A204.1 (cell line): ENCODE data around the gene ATP9A.
"Not testable (repeated sequence)": the region's sequence is repeated elsewhere in the genome, so short reads cannot be mapped to it uniquely, and the experiment has no call there.

Experiments used
- FAIRE-seq: peaks from 2 replicates; lab custom pipeline; 2012; peaks lifted over from hg19 to GRCh38; lab: Jason Lieb, UNC

ATP9A gene

GRCh38 chr20:51691703-51692102, 76.5 kb downstream of the ATP9A start:
- no peak for FAIRE-seq

- no peak for FAIRE-seq
Observed at GRCh38 chr20:51688600-51689244, 79.5 kb downstream of the ATP9A start.

DNA sequence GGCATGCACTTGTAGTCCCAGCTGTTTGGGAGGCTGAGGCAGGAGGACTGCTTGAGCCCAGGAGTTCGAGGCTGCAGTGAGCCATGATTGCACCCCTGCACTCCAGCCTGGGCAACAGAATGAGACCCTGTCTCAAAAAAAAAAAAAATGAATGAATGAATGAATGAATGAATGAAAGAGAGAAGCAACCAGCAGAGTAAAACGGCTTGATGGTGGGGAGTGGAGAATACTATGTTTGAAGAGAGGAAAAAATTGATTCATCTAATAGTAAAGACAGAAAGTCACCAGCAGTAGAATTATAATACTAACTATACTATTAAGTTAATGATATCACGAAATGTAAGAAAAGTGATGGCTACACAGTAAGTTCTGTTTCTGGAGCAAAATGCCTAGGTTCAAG, 80.6 kb downstream of the ATP9A start:
- FAIRE-seq = no peak

DNA sequence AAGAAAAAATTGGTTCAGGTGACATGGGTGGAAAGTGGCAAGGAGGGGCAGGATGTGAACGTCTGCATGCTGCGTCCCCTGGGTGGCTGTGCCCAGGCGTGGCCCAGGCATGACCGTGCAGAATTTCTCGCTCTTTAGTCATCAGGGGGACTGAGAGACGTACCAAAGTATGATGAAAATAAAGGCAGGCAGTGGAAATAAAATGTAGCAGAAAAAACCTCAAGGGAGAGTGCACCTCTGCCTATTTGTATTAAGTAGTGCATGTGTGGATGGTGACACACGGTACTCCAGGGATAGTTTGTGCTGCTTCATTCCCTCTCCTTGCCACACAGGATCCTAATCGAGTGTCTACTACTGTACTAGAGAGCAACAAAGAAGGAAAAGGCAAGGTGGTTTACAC, 81.1 kb downstream of the ATP9A start:
- no peak for FAIRE-seq

DNA sequence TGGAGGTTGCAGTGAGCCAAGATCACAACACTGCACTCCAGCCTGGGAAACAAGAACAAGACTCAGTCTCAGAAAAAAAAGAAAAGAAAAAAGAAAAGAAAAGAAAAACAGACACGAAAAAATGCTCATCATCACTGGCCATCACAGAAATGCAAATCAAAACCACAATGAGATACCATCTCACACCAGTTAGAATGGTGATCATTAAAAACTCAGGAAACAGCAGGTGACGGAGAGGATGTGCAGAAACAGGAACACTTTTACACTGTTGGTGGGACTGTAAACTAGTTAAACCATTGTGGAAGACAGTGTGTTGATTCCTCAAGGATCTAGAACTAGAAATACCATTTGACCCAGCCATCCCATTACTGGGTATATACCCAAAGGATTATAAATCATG, 82.7 kb downstream of the ATP9A start:
- not testable (repeated sequence) for FAIRE-seq

- FAIRE-seq = no peak
Observed at GRCh38 chr20:51680067-51680749, 88.0 kb downstream of the ATP9A start.

DNA sequence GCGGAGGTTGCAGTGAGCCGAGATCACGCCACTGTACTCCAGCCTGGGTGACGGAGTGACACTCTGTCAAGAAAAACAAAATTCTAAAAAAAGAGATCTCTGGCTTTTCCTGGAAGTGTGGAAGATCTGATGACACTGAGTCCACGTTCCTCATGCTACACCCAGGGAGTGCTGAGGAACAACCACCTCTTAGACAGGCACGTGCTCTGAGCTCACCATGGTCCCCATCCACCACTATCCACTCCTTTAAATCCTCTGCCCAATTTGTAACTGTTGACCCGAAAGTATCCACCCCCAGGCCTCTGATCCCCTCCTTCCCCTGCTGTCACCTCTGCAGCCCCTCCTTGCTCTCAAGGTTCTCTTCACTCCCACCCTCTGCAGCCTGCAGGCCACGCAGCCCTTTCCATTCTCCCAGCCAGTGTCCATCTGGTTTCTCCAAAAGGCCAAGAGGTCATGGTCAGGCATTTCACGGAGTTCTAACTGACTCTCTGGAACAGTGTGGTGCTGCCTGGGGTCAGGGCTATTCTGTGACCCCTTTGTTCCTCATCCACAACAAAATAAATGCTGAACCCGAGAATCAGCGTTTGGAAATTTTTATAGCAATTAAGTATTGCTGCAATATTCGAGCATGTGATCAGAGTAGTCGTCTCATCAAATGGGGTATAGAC, 88.8 kb downstream of the ATP9A start:
- no peak for FAIRE-seq

DNA sequence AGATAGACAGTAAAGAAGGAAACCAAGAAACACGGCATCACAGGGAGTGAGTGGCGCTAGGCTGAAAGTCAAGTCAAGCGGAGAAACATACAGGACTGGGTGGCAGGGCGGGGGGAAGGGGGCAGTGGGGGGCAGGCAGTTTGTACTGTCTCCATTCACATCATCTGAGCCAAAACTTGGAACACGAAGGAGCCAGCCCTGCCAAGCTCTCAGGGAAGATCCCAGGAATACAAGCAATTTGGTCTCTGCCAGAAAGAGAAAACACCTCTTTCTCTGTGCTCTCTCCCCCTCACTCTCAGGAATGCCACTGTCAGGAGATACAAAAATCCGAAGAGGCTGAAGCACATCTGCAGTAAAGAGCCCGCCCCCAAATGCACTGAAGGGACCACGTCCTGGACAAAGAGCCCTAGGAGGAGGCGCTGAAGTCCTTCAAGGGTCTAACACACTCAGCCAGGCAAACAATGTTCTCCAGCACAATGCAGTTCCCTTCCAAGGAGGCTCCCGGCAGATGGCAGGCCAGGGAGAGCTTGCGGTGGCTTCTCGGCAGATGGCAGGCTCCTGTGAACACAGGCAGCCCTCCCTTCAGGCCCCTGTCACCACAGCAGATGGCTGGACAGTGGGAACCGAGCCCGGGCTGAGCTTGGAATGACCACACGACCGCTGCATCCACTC, 90.0 kb downstream of the ATP9A start:
- no peak for FAIRE-seq

- no peak for FAIRE-seq
Observed at GRCh38 chr20:51668947-51669346, 99.2 kb downstream of the ATP9A start.

GRCh38 chr20:51668515-51668914, 99.7 kb downstream of the ATP9A start:
- no peak for FAIRE-seq

GRCh38 chr20:51667491-51667890, 100.7 kb downstream of the ATP9A start:
- FAIRE-seq = no peak

- no peak for FAIRE-seq
Observed at GRCh38 chr20:51667002-51667408, 101.2 kb downstream of the ATP9A start.

DNA sequence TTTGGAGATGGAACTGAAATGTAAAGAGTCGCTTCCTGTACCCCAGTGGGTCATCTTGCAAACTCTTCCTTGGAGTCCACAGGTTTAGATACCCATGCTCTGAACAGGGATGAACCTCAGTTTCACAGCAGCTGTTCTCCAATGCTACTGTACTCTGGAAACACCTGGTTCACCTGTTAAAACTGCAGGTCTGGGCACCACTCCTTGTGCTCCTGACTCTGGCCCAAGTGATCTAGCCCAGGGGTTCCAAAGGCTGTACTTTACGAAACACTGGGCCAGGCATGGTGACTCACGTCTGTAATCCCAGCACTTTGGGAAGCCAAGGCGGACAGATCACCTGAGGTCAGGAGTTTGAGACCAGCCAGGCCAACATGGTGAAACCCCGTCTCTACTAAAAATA, 102.1 kb downstream of the ATP9A start:
- no peak for FAIRE-seq

DNA sequence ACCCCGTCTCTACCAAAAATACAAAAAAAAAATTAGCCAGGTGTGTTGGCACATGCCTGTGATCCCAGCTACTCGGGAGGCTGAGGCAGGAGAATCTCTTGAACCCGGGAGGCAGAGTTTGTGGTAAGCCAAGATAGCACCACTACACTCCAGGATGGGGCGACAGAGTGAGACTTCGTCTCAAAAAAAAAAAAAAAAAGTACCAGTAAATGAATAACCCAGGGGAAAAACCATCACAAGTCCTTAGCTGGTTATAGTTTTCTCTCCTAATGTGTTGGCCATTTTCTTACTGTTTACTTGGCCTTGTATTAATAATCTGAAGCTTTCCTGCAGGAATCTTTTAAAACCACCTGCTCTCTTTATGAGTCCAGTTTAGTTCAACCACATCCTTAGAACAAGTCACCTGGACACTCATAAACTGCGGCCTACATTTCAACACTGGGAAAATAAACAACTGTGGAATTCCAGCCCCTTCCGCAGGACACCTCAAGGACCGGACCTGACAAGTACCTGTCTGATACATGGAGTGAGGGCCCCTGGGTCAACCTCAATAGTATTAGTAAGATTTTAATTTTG, 102.6 kb downstream of the ATP9A start:
- FAIRE-seq = no peak

GRCh38 chr20:51661609-51662178, 106.5 kb downstream of the ATP9A start:
- FAIRE-seq = no peak

- no peak for FAIRE-seq
Observed at GRCh38 chr20:51660672-51661608, 107.2 kb downstream of the ATP9A start.

- no peak for FAIRE-seq
Observed at GRCh38 chr20:51659491-51660050, 108.6 kb downstream of the ATP9A start.

- no peak for FAIRE-seq
Observed at GRCh38 chr20:51656726-51657260, 111.4 kb downstream of the ATP9A start.

DNA sequence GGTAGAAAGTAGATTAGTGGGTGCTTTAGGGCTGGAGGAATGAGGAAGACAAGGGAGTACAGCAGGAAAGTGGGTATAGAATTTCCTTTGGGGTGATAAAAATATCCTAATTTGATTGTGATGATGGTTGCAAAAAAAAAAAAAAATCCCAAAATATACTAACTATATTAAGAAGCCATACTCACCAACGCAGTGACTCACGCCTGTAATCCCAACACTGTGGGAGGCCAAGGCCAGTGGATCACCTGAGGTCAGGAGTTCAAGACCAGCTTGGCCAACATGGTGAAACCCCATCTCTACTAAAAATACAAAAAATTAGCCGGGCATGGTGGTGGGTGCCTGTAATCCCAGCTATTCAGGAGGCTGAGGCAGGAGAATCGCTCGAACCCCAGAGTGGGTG, 112.1 kb downstream of the ATP9A start:
- FAIRE-seq = not testable (repeated sequence)

DNA sequence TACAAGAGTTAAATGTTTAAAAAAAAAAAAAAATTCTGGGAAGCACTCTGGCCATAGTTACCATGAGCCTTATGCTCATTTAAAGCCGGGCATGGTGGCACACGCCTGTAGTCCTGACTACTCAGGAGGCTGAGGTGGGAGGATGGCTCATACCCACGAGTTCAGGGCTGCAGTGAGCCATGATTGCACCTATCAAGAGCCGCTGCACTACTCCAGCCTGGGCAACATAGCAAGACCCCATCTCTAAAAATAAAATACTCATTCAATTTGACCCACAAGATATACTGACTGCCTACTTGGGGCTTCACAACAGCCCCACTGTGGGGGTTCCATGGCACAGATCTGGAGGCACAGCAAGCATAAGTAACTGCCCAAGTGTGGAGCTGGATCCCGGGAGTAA, 113.7 kb downstream of the ATP9A start:
- no peak for FAIRE-seq

DNA sequence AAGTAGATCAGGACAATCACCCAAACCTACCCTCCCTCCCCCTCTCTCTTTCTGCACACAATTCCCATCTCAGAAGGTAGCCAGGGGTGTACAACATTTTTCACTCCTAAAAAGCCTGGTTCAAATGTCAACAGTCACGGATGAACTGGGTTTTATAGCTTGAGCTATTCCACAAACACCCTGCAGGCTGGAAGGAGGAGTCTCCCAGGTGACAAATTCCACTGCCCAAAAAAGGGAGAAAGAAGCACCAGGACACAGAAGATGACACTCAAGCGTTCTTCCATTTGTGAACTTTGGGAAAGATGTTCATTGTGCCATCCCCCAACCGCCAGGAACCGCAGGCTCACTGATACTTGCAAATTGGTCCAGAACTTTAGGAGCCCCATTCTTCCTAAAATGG, 114.1 kb downstream of the ATP9A start:
- FAIRE-seq = no peak
